Skin of body (tissue), 2 donors: Measurements from ENCODE around the gene C8G. TPM values are rescaled to one million over a fixed set of nuclear protein-coding genes. Genes with fewer than 3 reads are reported as not detected.

Experiments
- DNase-seq: peaks from one replicate; lab custom pipeline; 2025; lab: John Stamatoyannopoulos, UW
- total RNA-seq: library from RNA; depleted of rRNA; stranded (reverse); fragments of >200 nt; gene quantifications from one replicate; pipeline ENCODE4 v1.2.3, GENCODE V29; 2014

Gene C8G
- total RNA-seq, 1 donor from 2014 or later, result not detected

DNA sequence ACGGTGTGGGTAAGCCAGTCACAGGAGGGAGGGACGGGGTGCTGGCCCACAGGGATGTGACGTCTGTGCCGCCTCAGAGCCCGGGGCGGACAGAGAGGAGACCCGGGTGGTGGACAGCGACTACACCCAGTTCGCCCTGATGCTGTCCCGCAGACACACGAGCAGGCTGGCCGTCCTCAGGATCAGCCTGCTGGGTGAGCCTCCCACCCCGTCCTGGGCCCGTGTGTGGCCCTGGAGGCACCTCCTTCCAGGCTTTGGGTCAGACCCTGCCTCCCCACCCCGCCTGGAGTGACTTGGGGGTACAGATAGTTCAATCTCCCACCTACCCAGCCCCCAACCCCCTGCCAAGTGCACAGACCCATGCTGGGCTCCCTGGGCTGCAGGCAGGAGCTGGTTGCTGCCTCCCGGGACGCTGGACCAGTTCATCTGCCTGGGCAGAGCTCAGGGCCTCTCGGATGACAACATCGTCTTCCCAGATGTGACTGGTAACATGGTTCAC lies 8.8 kb downstream of the C8G start:
- no peak for DNase-seq

DNA sequence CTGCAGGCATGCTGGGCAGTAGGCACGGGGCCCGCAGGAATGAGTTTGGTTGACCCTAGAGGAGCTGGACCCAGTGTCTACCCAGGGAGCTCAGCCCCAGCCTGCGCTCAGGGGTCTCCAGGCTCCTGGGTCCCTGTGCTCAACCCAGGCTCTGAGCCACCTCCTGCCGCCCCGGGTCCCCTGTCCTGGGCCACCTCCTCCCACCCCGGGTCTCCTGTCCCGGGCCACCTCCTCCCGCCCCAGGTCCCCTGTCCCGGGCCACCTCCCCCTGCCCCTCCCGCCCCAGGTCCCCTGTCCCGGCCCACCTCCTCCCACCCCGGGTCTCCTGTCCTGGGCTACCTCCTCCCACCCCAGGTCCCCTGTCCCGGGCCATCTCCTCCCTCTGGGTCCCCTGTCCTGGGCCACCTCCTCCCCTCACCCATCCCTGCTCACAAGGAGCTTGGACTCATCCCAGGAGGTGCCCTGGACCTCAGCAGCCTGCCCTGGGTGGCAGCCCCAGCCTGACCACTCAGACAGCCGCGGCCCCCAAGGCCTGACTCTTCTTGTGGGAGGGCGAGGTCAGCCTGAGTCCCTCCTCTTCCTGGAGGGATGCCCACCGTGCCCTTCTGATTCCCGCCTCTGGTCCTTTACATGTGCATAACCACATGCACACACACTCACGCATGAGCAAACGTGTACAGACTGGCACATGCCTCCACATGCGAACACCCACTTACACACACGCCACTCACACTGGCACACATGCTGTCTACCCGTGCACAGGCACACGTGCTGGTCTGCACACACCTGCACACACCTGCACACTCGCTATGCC lies 9.4 kb downstream of the C8G start:
- no peak for DNase-seq

DNA sequence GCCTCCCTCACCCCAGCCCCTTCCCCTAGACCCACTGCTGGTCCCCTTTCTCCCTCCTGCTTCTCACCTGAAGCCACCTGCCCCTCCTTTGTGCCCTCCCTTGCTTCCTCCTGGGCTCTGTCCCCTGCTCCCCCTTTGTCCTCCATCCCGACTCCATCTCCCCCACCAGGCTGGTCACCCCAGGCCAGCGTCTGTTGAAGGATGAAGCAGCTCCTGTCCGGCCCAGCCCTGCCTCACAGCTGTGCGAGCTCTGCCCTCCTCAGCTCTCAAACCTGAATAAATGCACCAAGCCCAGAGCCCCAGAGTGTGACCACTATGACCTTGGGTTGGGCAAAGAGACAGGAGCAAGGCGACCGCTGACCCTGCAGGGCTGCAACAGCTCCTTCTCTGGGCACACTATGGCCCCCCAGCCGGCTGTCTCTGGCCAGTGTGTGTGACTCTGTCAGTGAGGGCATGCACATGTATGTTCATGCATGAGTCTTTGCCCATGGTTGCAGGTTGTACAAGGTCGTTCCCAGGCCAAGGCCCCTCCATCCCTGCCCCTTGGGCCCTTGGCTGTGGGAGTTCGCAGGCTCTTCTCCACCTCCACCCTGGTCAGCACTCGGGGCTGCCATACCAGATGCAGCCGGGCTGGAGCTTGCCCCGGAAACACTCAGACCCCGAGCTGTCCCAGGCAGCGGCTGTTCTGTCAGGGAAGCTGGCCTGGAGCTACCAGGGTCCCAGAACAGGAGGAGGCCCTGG lies 10.3 kb downstream of the C8G start:
- DNase-seq, result no peak

DNA sequence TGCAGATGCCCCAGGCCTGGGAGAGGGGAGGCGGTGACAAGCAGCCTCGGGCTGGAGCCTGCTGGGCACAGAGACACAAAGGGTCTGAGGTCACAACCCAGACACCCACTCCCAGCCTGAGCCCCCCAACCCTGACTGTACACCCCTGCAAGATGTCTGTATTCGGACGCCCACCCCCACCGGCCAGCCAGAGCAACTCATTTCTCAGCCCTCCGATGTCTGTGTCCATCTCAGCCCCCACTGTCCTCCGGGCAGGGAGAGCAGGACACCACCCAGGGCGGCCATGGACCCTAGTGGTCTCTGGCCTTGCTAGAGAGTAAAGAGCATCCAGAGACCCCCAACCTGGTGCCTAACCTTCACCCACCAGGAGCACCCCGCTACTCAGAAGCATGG lies 10.9 kb downstream of the C8G start:
- DNase-seq, result no peak

DNA sequence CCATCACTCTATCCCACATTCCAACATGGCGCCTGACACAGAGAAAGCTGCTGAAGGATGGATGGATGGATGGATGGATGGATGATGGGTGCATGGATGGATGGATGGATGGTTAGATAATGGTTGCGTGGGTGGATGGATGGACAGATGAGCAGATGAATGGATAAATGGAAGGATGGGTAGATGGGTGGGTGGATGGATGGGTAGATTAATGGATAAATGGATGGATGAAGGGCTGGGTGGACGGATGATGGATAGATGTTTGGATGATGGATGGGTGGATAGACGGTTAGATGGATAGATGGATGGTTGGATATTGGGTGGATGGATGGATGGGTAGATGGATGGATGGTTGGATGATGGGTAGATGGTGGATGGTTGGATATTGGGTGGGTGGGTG lies 11.6 kb downstream of the C8G start:
- DNase-seq, result no peak

DNA sequence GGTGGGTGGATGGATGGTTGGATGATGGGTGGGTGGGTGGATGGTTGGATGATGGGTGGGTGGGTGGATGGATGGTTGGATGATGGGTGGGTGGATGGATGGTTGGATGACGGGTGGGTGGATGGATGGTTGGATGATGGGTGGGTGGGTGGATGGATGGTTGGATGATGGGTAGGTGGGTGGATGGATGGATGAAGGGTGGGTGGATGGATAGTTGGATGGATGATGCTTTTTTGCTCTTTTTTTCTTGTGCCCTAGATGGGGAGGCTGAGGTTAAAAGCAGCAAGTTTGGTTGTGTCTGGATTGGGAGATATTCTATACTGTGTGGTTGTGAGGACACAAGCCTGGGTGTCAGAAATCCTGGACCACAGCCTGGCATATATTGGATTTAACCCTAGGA lies 12.4 kb downstream of the C8G start:
- no peak for DNase-seq

DNA sequence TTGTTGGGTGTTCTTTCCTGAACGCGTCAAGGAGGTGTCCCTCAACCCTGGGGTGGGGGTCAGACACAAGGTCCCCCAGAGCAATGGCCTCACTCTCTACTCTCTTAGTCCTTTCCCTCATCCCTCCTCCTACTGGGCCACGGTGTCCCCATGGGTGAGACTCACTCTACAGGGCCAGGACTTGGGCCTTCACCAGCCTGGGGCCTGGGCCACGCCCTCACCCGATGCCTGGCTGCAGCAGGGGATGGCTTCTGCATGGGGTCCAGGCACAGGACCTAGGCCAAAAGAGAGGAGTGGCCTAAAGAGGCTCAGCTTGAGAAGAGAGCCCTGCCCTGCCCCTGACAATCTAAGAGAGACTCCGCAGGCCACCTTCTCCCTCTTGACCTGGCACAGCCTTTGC lies 12.9 kb downstream of the C8G start:
- no peak for DNase-seq

DNA sequence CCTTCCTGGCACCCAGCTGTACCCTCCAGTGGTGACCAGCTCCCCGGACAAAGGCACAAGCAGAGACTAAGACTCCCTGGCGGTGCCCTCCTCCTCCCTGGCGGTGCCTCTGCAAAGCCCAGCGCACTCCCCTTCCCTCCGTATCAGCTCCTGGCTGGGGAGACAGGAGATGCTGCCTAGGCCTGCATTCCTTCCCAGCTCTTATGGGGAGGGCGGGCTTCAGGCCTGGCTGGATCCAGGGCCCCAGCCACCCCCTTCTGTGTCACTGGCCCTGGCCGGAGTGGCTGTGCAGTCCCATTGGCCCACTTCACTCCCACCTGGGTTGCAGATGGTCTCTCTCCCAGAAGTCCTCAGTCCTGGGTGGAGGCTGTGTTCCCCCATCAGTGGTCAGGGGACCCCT lies 13.4 kb downstream of the C8G start:
- DNase-seq, result no peak

DNA sequence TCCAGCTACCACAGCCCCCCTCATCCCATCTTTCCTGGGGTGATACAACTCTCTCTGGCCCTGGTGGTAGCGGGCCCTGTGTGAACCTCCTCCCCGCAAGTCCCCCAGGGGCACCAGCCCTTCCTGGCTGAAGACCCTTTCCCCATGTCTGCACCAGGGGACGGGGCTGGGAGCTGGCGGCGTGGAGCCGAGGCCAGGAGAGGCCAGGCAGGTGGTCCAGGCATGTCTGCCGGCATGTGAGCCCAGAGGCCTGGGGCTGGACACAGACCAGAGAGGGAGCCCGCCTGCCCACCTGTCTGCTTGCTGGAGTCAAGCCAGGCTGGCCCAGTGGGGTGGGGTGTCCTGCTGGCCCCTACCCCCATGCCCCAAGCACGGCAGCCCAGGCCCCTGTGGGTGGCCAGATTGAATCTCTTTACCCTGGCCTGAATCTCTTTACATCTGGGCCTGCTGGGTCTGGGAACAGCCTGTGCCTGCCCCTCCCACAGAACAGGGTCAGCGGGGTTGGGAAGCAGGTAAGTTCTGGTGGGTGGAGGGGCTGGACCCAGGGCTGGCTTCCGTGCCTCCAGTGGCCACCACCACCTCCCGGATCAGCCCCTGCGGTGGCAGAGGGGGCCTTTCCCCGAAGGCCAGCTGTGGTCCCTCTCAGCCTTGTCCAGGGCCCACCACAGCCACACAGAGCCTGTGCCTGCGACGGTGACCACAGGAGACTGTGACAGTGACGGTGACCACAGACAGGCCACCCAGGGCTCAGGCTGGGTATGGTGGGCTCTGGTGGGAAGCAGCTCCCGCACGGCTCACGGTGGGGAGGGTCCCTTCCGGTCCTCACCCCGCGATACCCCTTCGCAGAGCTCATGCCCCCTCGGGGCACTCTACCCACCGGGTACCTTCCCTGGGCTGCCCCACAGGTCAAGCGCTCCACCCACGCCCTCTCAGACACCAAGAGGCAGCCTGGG lies 14.1 kb downstream of the C8G start:
- no peak for DNase-seq

DNA sequence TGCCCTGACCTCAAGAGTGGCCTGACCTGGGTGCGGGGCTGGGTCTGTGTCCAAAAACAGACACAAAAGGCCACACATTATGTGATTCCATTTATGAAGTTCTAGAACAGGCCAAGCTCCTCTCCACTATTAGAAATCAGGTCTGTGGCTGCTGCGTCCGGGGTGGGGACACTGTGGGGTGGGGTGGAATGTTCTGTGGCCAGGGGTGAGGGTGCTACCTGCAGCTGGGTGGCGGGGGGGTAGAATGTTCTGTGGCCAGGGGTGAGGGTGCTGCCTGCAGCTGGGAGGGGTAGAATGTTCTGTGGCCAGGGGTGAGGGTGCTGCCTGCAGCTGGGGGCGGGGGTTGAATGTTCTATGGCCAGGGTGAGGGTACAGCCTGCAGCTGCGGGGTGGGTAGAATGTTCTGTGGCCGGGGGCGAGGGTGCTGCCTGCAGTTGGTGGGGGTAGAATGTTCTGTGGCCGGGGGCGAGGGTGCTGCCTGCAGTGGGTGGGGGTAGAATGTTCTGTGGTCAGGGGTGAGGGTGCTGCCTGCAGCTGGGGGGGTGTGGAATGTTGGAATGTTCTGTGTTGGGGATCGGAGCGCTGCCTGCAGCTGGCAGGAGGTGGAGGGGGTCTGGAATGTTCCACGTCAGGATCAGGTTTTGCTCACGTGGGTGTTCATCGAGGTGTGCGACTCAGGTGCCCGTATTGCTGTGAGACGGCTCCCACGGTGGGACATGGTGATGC lies 15.3 kb downstream of the C8G start:
- no peak for DNase-seq

DNA sequence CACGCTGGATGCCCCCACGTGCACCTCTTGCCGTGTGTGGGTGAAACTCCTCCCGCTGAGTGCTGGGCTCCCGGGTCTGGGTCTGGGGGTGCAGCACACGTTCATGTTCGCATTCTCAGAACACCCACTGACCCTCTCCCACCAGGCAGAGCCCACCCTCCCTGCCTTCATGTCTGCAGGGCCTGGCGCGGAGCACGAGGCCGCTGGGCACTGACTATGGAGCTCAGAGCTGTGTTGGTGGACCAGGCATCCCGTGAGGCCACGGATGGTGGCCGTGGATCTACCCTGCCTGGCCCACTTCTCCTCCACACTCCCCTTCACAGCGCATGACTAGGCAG lies 15.9 kb downstream of the C8G start:
- DNase-seq, result no peak

DNA sequence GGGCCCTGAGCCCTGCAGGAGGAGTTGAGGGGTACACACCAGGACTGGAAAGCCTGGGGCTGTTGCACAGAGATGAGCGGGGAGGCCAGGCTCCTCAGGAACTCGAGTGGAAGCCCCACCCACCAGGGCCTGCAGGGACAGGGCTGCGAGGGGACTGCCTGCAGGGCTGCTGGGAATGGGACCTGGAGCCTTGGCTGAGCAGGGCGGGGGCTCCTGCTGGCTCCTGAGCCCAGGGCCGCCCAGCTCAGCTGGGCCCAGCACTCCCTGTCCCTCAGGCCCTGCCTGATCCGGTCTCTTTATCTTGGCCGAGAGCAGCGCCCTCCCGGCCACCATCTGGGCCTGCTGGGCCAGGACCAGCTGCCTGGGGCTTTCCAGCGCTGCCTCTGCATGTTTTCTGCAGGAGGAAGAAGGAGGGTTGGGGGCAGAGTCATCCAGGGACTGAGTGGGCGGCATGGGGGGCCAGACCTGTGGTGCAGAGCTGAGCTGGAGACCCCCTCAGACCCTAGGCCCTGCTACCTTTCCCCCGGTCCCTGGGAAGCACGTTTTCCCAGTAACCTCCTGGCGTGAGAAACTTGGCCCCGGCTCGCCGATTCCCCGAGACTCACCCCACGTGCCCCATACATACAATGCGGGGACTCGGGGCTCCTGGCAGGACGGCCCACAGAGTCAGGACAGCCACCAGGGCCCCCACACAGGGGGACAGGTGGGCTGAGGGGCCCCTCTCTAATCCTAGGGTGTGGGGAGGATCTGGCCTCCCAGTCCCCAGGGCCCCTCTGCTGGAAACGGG lies 16.4 kb downstream of the C8G start:
- no peak for DNase-seq

DNA sequence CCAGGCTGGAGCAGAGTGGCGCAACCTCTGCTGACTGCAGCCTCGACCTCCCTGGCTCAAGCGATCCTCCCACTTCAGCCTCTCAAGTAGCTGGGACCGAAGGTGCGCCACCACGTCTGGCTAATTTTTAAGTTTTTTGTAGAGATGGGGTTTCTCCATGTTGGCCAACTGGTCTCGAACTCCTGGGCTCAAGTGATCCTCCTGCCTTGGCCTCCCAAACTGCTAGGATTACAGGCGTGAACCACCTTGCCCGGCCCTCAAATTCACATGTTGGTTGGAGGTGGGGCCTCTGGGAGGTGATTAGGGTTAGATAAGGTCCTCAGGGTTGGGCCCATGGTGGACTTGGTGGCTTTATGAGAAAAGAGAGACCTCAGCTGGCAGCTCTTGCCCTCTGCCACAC lies 17.1 kb downstream of the C8G start:
- no peak for DNase-seq

DNA sequence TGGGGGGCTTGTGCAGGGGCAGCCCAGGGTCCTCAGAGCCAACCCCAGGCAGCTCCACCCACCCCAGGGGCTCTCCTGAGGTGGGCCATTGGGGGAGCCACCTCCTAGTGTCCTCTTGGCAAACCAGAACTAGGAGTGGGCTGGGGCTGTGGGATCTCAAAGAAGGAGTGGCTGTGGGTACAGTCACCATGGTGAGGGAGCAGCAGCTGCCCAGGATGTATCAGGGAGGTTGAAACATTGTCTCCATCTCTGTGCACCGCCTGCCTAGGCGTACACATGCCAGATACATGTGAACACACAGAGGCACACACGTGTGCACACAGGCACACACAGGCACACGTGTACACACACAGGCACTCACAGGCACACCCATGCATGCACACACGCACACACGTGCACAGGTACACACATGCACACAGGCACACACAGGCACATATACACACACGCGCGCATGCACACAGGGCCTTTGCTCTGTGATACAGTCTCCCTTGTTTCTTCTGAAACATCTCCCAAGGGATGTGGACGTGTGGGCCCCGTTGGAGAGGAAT lies 17.7 kb downstream of the C8G start:
- no peak for DNase-seq

DNA sequence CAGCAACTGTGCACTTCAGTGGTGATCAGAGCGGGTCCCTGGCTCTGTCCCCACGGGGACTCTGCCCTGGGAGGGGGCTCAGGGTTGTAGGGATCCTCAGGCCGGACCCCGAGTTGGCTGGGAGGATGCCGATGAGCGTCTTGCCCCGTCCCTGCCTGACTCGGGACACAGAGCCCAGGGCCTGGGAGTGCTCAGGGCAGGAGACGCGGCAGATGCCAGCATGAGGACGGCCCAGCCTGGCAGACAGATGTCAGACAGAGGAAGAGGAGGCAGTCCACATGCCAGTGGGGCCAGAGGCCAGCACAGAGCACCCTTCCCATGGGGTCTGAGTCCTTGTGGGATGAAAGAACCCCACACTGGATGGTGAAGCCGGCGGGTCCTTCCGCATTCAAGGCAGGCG lies 18.3 kb downstream of the C8G start:
- no peak for DNase-seq

DNA sequence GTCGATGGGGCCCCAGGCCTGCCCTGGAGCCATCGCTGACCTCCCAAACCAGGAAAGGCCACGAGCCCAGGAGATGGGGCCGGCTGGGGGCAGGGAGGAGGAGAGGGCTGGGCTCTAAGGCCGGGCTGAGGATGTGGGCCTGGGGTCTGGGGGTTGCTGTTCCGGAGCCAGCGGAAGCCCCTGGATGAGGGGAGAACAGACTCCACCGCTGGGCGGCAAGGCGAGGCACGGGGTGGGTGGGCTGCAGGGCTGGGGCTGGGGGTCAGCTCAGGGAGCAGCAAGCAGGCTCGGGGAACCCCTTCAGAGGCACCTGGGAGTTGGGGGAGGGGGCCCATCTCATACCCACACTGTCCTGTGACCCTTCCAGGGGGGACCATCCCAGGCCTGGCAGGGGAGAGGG lies 18.7 kb downstream of the C8G start:
- no peak for DNase-seq

DNA sequence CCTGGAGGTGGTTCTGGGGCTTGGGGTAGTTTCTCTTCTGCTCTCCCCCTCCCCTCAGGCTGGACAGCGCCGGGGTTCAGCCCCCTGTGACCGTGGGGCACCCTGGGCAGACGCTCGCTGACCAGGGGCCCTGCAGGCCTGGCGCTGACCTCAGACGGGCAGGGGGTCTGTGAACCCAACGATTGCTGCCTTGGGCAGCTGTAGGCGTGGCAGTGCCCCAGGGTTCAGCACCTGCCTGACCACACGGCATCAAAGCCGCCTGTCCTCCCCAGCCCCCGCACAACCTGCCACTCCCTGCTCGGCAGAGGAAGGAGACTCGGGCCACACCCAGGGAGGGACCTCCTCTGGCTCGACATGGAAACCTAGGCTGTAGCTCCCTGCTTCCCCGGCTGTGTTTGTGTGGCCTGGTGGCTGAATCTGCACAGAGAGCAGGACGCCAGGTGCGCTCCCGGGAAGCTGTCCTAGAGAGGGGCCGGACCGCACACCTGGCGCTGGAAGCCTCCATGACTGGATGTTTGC lies 19.2 kb downstream of the C8G start:
- no peak for DNase-seq

DNA sequence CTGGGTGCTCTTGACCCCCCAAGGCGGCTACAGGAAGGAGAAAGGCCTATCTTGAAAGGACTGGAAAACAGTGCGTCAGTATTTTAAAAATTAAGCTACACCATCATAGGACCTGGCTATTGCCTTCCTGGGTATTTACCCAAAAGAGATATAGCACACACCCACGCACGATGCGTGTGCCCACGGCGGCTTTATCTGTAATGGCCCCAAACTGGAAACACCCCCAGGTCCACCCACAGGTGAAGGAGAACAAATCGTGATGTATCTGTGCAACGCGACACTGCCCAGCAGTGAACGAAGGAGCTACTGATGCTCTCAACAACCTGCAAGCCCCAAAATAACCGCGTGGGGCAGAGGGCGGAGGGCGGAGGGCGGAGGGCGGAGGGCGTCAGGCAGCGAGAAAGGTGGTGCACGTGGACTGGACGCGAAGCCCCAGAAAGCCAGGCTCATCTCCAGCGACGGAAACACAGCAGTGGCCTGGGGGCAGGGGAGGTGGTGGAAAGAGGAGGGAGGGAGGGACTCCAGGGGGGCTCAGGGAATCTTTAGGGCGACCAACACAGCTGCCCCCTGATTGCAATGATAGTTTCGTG lies 19.9 kb downstream of the C8G start:
- DNase-seq, result no peak

DNA sequence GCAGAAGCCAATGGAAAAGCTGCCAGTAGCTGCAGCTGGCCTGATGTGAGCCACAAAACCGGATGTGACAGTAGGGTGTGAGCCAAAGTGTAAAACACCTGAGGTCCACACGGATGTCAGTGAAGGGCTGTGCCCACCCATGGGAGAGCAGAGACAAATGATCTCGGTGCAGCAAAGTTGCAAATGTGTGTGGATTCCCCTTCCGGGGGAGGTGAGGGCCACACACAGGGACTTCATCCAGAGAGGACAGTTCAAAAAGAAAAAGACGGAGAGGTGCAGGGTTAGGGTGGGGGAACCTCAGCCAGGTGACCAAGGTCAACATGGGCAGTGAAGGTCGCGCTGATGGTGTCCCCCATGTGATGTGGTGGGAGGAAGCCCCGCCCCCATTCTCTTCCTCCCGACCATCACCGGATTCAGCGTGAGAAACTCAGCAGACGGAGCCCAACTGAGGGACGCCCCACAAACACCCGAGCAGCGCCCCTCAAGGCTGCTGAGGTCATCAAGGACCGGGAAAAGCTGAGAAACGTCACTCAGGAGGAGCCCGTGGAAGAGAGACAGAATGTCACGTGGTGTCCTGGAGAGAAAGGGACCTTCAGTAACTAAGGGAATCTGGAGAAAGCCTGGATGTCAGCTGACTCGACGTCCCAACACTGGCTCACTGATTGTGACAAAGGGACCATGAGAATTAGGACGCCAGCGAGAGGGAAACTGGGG lies 20.9 kb downstream of the C8G start:
- no peak for DNase-seq
